Vagina (tissue), 2 donors: ENCODE measurements around the gene PCDH1. TPM values are rescaled to one million over a fixed set of nuclear protein-coding genes. Genes with fewer than 3 reads are reported as not detected.

Source experiments
- DNase-seq, 2 donors: peaks; one replicate each; pipeline ENCODE4 v3.0.0-alpha.2; 2017; ENCODE audit errors: extremely low spot score in 2 of 2
- H3K27ac ChIP-seq: fragments of 200-600 bp; sonication (generic); one replicate; pipeline ENCODE4 v1.5.1; 2019
- H3K27me3 ChIP-seq: fragments of 200-600 bp; sonication (generic); one replicate; pipeline ENCODE4 v1.5.1; 2019
- H3K36me3 ChIP-seq, 2 donors: fragments of 200-600 bp; sonication (generic); one replicate each; pipeline ENCODE4 v1.5.1; 2017 to 2019
- H3K4me1 ChIP-seq: fragments of 200-600 bp; sonication (generic); one replicate; pipeline ENCODE4 v1.5.1; 2019
- H3K4me3 ChIP-seq, 2 donors: fragments of 200-600 bp; sonication (generic); 1 replicate in 1 of 2; 2 replicates in 1 of 2; pipeline ENCODE4 v1.5.1; 2016 to 2019
- H3K9me3 ChIP-seq: fragments of 200-600 bp; sonication (generic); one replicate; pipeline ENCODE4 v1.5.1; 2019
- CTCF ChIP-seq, 3 experiments: fragments of 450-650 bp in 2 of 3; fragments of 200-600 bp in 1 of 3; sonication (generic) in 1 of 3; IDR thresholded peaks; one replicate each; pipeline ENCODE4 v1.5.1; 2017 to 2019; ENCODE audit warnings: antibody characterized with exemption in 3 of 3, mild to moderate bottlenecking in 2 of 3, moderate library complexity in 2 of 3
- POLR2A ChIP-seq, 2 donors: fragments of 450-650 bp; IDR thresholded peaks; one replicate each; pipeline ENCODE4 v1.6.1; 2017; ENCODE audit warnings: antibody characterized with exemption in 2 of 2, mild to moderate bottlenecking in 2 of 2, moderate library complexity in 2 of 2
- POLR2AphosphoS5 ChIP-seq, 2 donors: sonication (generic); formaldehyde crosslinking; IDR thresholded peaks; one replicate each; pipeline ENCODE4 v1.9.0; 2017; ENCODE audit warnings: antibody characterized with exemption in 2 of 2, mild to moderate bottlenecking in 2 of 2, low read depth in 1 of 2; ENCODE audit not compliant: insufficient read depth in 1 of 2
- intact Hi-C: fragments of 100-400 bp; cut with DNase I; formaldehyde crosslinking; loops from one replicate; pipeline ENCODE4 v1.15.1; 2023
- total RNA-seq: library from RNA; depleted of rRNA; stranded (reverse); fragments of >200 nt; gene quantifications from one replicate; pipeline ENCODE4 v1.2.3, GENCODE V29; 2016

The PCDH1 gene
- total RNA-seq, 1 donor from 2014 or later: 38.8 TPM

- TF ChIP-seq POLR2A (IDR thresholded peaks at IDR 0.05) (no peak), POLR2AphosphoS5 (IDR thresholded peaks at IDR 0.05; ENCODE audit: insufficient read depth in 1 of 2, low read depth in 1 of 2) (peak in 1 of 2 donors; percentile 20), CTCF (IDR thresholded peaks at IDR 0.05) (peak in 1 of 3 experiments; percentile 33)
- DNase-seq: no peak
- peaks cover 13% of the 10 kb centered on the region for H3K4me1 ChIP-seq
- H3K36me3 ChIP-seq: no peaks in the 10 kb centered on the region
- no peaks in the 10 kb centered on the region for H3K9me3 ChIP-seq
- H3K27ac ChIP-seq: peak overlapping the region; percentile 36
- peak overlapping the region; percentile 40 to 45 for H3K4me3 ChIP-seq
- no peaks in the 10 kb centered on the region for H3K27me3 ChIP-seq
- intact Hi-C loops: no loop called here
Measured at GRCh38 chr5:141914199-141914743, 36.1 kb upstream of the PCDH1 start.

- TF ChIP-seq POLR2AphosphoS5 (IDR thresholded peaks at IDR 0.05; ENCODE audit: insufficient read depth in 1 of 2, low read depth in 1 of 2) (no peak), CTCF (IDR thresholded peaks at IDR 0.05) (no peak), POLR2A (IDR thresholded peaks at IDR 0.05) (no peak)
- intact Hi-C loops: no loop called here
- Histone ChIP-seq H3K27me3 (no peaks in the 10 kb centered on the region), H3K4me3 (peak overlapping the region; percentile 40 to 45), H3K27ac (peak overlapping the region; percentile 36), H3K4me1 (peaks cover 13% of the 10 kb centered on the region), H3K9me3 (no peaks in the 10 kb centered on the region), H3K36me3 (no peaks in the 10 kb centered on the region)
- DNase-seq: no peak
Measured at GRCh38 chr5:141913560-141914198, 35.5 kb upstream of the PCDH1 start.

- Histone ChIP-seq H3K27ac (no peak overlapping the region), H3K4me1 (peaks cover 13% of the 10 kb centered on the region), H3K9me3 (no peaks in the 10 kb centered on the region), H3K4me3 (no peak overlapping the region), H3K36me3 (no peaks in the 10 kb centered on the region), H3K27me3 (no peaks in the 10 kb centered on the region)
- no peak for DNase-seq
- intact Hi-C loops: no loop called here
- TF ChIP-seq POLR2AphosphoS5 (IDR thresholded peaks at IDR 0.05; ENCODE audit: insufficient read depth in 1 of 2, low read depth in 1 of 2): no peak
Measured at GRCh38 chr5:141910271-141910673, 32.1 kb upstream of the PCDH1 start.

GRCh38 chr5:141909212-141909611 lies 31.0 kb upstream of the PCDH1 start:
- TF ChIP-seq CTCF (IDR thresholded peaks at IDR 0.05): no peak
- no peak for TF ChIP-seq POLR2AphosphoS5 (IDR thresholded peaks at IDR 0.05; ENCODE audit: insufficient read depth in 1 of 2, low read depth in 1 of 2)
- TF ChIP-seq POLR2A (IDR thresholded peaks at IDR 0.05): no peak

GRCh38 chr5:141908796-141909195 lies 30.6 kb upstream of the PCDH1 start:
- Histone ChIP-seq H3K9me3 (no peaks in the 10 kb centered on the region), H3K36me3 (no peaks in the 10 kb centered on the region), H3K27ac (no peak overlapping the region), H3K4me1 (peaks cover 6% of the 10 kb centered on the region), H3K27me3 (no peaks in the 10 kb centered on the region), H3K4me3 (no peak overlapping the region)
- no peak for DNase-seq
- TF ChIP-seq POLR2AphosphoS5 (IDR thresholded peaks at IDR 0.05; ENCODE audit: insufficient read depth in 1 of 2, low read depth in 1 of 2) (no peak), CTCF (IDR thresholded peaks at IDR 0.05) (no peak), POLR2A (IDR thresholded peaks at IDR 0.05) (no peak)
- intact Hi-C loops: no loop called here

More at GRCh38 chr5:141909212-141909611, 31.0 kb upstream of the PCDH1 start:
- Histone ChIP-seq H3K27ac (no peak overlapping the region), H3K4me3 (no peak overlapping the region), H3K27me3 (no peaks in the 10 kb centered on the region), H3K36me3 (no peaks in the 10 kb centered on the region), H3K9me3 (no peaks in the 10 kb centered on the region), H3K4me1 (peaks cover 10% of the 10 kb centered on the region)
- DNase-seq: no peak
- intact Hi-C loops: no loop called here
